Measurements from ENCODE around the gene CHD2.

Gene CHD2

GRCh38 chr15:92885224-92886041 is 14.7 kb upstream of the CHD2 start:
- DNase-seq = no peak

GRCh38 chr15:92886042-92886537 is 14.0 kb upstream of the CHD2 start:
- no peak for DNase-seq

- no peak for DNase-seq
These were observed 13.3 kb upstream of the CHD2 start for GRCh38 chr15:92886815-92887214.

DNA sequence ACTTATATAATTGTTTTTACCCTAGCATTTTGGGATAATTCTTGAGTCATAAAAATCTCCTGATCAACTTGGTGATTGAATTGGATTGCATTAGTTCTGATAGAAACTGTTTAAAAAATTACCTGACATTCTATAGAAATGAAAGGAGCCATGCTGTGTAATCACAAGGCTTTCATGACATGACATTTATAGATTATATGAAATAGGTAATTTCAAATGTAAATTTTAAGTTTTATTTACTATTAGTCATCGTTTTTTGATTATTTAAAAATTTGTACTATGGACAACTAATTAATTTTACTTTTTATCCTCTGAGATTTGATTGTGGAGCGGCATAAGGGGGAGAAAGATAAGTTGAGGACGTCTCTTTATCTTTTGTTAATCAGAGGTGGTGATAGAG is 12.3 kb upstream of the CHD2 start:
- DNase-seq = no peak

DNA sequence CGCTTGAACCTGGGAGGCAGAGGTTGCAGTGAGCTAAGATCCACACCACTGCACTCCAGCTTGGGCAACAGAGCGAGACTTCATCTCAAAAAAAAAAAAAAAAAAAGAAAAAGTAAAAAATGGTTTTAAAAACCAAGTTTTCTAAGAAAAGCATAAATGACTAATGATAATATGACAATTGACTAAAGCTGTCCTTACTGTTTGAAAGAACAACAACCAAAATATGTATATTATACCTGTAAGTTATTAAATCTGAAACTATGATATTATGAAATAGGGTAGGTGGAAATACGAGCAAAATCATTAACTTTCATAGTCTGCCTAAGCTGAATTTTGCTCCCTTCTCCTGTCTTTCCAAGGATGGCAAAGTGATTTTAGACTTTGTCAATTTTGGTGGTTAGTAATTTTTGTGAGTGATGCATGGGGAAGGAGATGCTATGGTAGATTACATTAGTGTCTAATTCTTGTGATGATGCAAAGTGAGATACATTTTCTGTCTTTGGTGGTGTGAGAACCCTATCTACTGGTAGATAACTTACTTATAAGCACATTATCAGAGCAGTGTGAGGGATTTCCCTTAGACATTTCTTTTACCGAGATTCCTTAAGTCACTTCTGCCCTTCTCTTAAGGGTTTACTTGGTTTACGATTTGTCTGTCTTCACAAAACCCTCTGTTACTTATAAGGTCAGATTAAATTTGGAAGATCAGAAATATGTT is 10.6 kb upstream of the CHD2 start:
- no peak for DNase-seq

DNA sequence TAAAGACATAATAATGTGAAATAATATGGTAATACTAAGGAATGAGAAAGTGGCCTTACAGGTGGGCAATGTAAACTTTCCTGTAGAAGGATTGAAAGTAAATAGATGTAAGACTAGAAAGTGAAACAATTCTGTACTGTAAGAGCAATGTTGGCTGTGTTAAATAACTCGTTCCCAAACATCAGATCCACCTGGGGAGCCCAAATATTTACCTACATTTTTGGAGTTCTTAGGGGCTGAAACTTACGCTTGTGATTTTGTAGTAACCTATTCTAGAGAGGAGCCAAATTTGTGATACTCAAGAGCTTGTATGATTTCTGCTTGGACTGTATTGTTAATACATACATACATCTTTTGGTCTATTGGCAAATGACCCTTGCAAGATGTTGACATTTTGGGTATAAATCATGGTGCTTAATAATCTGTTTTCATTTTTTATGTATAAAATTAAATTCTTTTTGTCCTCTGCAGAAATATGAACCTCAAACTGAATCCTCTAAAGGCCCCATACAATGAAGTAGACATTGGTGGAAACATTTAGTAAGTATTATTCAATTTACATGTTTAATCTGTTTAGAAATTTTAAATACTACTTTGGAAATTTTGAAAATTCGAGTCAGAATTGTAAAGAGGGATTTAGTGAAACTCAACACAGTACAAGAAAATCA is 8.5 kb upstream of the CHD2 start:
- DNase-seq = no peak

- DNase-seq = no peak
These were observed 7.9 kb upstream of the CHD2 start for GRCh38 chr15:92892201-92892555.

DNA sequence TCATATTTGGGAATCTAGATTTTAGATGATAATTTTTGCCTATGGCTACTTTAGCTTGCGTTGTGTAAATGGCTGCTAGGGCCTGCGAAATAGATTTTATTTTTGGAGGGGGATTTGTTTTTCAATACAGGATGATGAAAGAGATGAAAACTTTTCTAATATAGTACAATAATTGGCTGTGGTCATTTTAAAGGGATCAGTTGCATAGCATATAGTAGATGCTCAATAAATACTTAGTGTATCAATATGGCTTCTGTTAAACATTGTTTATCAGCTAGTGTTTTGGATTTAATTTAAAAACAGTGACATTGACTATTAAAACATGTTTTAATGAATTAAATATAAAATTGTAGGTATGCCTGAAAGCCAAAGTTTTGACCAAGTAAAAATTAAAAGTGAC is 6.9 kb upstream of the CHD2 start:
- DNase-seq = no peak

GRCh38 chr15:92896561-92896960 is 3.6 kb upstream of the CHD2 start:
- no peak for DNase-seq

GRCh38 chr15:92897620-92898019 is 2.5 kb upstream of the CHD2 start:
- DNase-seq = no peak

DNA sequence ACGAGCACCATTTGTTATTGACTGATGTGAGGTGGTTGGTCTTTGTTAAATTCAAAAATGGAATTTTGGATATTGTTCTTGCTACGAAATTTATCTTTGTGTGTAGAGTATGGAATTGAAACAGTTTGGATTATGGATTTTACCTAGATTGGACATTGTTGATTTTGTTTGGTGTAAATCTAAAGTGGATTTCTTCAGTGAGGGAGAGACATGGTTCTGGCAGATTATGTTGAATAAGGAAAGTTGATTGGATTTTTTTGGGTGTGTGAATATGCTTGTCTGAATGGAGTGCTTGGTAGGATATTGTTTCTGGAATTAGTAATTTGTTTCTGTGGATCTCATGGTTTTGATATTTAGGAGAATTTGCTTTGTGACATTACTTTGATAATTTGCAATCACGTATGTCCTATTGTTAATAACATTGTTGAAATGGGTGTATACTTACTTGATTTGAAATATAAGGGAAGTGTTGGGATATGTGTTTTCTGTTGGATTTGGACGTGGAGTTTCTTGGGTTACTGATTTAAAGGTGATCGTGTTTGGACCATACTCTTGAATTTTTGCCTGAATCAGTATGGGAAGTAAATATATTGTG is 1.0 kb upstream of the CHD2 start:
- DNase-seq = no peak

DNA sequence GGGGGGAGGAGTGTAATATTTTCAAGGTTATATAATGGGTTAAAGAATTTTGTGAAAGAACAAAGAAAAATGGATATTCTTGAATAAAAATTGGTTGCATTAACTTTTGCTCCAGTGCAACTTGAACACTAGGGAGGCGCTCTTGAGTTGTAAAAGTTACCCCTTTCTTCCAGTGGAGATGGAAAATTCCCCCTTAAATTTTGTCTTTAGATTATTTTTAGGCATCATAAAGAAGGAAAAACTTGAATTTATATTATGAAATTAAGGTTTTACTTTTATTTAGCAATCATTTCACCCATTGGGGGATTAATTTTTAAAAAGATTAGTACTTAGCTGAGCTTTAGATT is 550 bp upstream of the CHD2 start:
- DNase-seq = no peak

DNA sequence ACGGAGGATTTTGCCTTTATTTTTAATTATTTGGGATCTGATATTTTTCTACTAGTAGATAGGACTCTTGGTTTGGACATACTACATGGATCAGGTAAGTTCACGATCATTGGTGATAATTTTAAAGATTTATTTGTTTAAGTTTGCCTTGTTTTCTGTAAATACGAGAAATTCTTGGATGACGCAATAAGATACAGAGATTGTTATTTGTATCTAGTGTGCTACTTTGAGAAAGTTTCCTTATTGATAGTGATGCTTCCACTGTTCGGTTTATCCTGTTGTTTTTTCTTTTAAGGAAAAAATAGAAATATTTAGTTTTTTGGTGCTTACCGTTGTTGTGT is 577 bp downstream of the CHD2 start:
- no peak for DNase-seq

DNA sequence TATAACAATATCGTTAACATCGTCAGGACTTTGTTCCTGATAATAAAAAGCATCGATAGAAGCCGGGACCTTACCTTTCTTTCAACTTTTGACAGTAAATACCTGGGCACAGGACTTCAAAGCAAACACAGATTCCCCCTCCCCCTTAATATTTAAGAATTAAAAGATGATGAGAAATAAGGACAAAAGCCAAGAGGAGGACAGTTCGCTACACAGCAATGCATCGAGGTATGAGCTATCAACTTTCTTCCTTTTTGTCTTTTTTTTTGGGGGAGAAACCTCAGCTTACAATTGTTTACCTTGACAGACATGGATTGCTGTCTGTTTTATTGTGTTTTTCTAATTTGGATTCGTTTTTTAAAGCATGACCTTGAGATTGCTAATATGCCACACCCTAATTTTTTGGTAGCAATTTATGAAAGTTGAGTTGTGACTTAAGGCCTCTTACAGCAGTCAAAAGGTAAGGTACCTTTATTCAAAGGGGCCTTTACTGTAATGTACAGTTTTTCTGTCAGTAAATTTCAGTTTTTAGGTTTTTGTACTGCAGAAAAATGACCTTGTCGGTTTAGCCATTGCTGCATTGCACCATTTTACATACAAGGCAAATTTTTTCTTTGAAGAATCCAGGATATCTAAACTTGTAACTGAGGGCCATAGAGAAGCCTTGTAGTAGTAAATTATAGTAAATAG is 1.1 kb downstream of the CHD2 start:
- DNase-seq = no peak

DNA sequence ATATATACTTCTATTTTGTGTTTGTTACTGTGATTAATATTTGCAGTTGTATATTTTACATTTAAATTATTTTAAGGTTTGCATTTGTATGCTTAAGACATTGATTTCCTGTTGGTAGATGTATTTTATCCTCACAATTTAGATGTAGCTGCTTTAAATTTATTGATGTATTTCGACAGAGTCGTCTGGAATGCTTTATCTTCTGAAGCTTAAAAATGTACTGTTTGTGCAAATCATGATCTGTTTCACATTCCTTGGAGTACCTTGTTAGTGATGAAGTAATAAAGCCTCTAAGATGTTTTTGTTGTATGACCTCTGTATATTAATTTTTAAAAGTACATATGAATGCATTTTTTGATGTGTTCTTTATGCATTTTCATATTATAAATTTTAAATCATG is 1.9 kb downstream of the CHD2 start:
- DNase-seq = no peak

- no peak for DNase-seq
These were observed 2.8 kb downstream of the CHD2 start for GRCh38 chr15:92902737-92903593.

GRCh38 chr15:92903631-92903965 is 3.5 kb downstream of the CHD2 start:
- no peak for DNase-seq

DNA sequence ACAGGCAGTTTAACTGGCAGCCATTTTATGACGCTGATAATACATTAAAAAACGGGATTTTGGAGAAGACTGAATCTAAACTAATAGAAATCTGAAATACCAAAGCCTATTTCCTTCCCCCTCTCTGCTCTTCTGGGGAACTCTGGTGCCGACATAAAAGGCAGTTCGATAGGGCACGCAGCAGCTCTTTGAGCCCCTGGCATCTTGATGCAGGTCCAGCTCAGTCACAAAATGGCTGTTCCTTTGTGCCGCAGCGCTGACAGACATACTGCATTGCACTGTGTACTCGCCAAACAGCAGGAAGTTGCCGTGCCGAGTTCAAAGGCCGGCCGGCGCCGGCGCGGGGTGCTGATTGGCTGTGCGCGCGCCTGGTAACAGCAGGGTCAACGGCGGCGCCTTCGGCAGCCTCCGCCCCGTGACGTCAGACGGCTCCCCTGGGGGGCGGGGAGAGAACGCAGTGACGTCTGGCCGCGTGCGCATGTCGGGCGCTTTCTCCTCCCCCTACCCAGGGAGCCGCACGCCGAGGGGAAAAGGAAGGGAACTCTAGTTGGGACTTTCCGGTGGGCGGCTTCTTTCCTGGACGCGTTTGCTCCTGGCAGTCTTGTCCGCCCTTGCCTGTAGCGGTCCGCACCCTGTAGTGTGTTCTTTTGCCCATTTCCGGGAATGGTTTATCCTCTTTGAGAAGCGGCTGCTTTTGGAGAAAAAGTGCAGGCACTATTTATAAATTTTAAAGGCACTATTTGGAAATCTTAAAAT is 4.0 kb downstream of the CHD2 start:
- DNase-seq = peak; percentile 99

DNA sequence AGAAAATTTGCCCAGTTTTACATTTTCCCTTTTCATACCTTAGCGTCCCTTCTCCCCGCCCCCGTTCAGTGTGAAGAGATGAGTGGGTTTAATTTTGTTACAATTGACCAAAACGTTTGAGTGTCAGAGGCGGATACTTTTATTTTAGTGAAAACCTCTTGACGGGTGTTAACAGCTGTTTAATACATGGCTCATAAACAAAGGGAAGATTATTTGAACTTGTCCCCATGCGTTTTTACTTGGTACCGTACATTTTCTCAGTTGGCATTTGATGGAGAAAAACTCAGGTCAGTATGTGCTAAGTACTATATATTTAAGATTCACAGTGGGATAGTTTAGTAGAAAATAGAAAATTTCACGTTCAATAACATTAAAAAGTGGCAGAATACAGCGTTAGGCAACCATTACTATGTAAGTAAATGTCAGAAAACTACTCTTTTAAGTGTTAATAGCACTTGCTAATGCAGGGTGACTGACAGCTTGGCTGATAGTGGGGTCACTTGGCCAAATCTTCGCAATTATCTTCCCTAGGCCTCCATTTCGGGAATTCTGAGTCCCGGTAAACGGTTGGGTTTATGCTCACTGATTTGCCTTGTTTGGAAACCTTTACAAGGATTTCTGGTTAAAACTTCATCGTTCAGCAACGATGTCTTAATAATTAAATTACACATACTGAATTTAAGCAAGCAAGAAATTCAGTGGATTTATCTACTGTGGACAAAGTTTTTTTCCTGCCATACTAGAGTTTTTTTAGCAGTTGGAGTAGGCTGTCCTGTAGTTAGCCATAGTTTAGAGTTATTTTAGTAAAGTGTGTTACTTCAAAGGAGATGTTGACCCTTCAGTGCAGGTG is 4.8 kb downstream of the CHD2 start:
- no peak for DNase-seq

DNA sequence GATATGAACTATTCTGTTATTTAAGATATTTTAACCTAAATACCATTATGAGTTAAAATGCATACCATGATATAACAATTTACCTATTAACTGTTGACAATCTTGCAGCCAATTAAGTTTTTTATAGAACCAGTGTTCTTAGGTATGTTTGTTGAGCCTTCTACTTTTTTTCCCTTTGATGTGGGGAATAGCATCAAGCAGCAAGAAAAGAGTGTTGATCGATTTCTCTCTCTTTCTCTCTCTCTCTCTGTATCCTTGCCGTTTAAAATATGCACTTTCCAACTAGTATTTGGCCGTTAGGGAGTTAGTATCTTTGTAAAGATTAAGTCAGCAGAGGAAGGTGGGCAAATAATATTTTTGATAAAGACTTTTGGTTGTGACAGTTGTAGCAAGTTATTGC is 5.9 kb downstream of the CHD2 start:
- no peak for DNase-seq
